K562 (cell line): ENCODE results near the gene UBE2J2. TPM values are rescaled to one million over a fixed set of nuclear protein-coding genes. Genes with fewer than 3 reads are reported as not detected.

ENCODE experiments used
- BCL6 ChIP-seq: fragments of 250-450 bp; sonication (Bioruptor Pico); IDR thresholded peaks from 2 replicates; pipeline ENCODE4 v1.4.0; 2020
- CREB1 ChIP-seq, 2 experiments: sonication (generic) in 1 of 2; formaldehyde crosslinking in 1 of 2; IDR thresholded peaks; 2 replicates each; pipeline versions ENCODE4 v1.6.1 to v1.8.0; 2012 to 2022; ENCODE audit warnings: inconsistent platforms in 1 of 2, mild to moderate bottlenecking in 1 of 2, missing genetic modification reagents in 1 of 2, moderate library complexity in 1 of 2
- FOXJ2 ChIP-seq: fragments of 200-800 bp; sonication (Bioruptor generic); IDR thresholded peaks from 2 replicates; pipeline ENCODE4 v1.6.1; 2016; ENCODE audit warnings: missing genetic modification characterization, missing compliant biosample characterization
- FOXP1 ChIP-seq: sonication (generic); formaldehyde crosslinking; IDR thresholded peaks from 2 replicates; pipeline ENCODE4 v1.8.0; 2022; ENCODE audit warnings: mild to moderate bottlenecking, missing genetic modification reagents
- IRF2 ChIP-seq: sonication (generic); formaldehyde crosslinking; IDR thresholded peaks from 2 replicates; pipeline ENCODE4 v1.8.1; 2022; ENCODE audit warnings: mild to moderate bottlenecking, missing genetic modification reagents
- KDM1A ChIP-seq, 2 experiments: fragments of 450-650 bp; IDR thresholded peaks; 2 replicates each; pipeline ENCODE4 v1.6.1; 2016; ENCODE audit warnings: mild to moderate bottlenecking in 2 of 2
- MAFK ChIP-seq: IDR thresholded peaks from 2 replicates; pipeline ENCODE4 v1.6.1; 2011; ENCODE audit warnings: low read length, improper control_type of control experiment
- ZC3H4 ChIP-seq: sonication (generic); formaldehyde crosslinking; IDR thresholded peaks from 2 replicates; pipeline ENCODE4 v1.9.0; 2021; ENCODE audit warnings: missing genetic modification reagents, borderline replicate concordance
- ZNF124 ChIP-seq: sonication (generic); formaldehyde crosslinking; IDR thresholded peaks from 2 replicates; pipeline ENCODE4 v1.8.1; 2022; ENCODE audit warnings: missing genetic modification reagents
- ZNF696 ChIP-seq: fragments of 250-450 bp; sonication (Bioruptor Pico); conservative IDR thresholded peaks from 2 replicates; pipeline ENCODE4 v1.4.0; 2020; ENCODE audit warnings: mild to moderate bottlenecking, moderate library complexity
- polyA plus RNA-seq, 8 experiments: library from polyadenylated mRNA; depleted of rRNA in 4 of 8; stranded (reverse) in 5 of 8; unstranded in 3 of 8; fragments of >200 nt; fragmentation: Nextera tagmentation in 2 of 8; fragmentation: Illumina TruSeq in 1 of 8; extraction: Ambion mirVana in 2 of 8; extraction: Trizol in 1 of 8; gene quantifications; 2 replicates each; pipeline versions ENCODE4 v1.2.1 to v1.2.3, GENCODE V29; 2011 to 2014; ENCODE audit warnings: inconsistent platforms in 1 of 8, missing spikeins in 1 of 8
- total RNA-seq, 7 experiments: library from RNA; depleted of rRNA in 6 of 7; stranded (reverse); fragments of >200 nt in 6 of 7; fragmentation: Illumina TruSeq in 2 of 7; extraction: Trizol in 2 of 7; gene quantifications; 2 replicates each; pipeline versions ENCODE4 v1.2.1 to v1.2.3, GENCODE V29; 2011 to 2021; ENCODE audit warnings: low replicate concordance in 1 of 7
- TF ChIP-seq, protein P1 (sequence below): sonication (generic); formaldehyde crosslinking; IDR thresholded peaks from 2 replicates; pipeline ENCODE4 v1.8.1; 2023; ENCODE audit warnings: mild to moderate bottlenecking, missing genetic modification reagents
- TF ChIP-seq, protein P2 (sequence below): fragments of 200-800 bp; sonication (Bioruptor generic); IDR thresholded peaks from 2 replicates; pipeline ENCODE4 v1.6.1; 2017; ENCODE audit warnings: missing genetic modification characterization, missing compliant biosample characterization
- TF ChIP-seq, protein P3 (sequence below): fragments of 250-450 bp; sonication (Bioruptor Pico); IDR thresholded peaks from 2 replicates; pipeline ENCODE4 v1.5.0; 2022; ENCODE audit warnings: mild to moderate bottlenecking
- TF ChIP-seq, protein P4 (sequence below): sonication (generic); formaldehyde crosslinking; IDR thresholded peaks from 2 replicates; pipeline ENCODE4 v1.9.0; 2022; ENCODE audit warnings: mild to moderate bottlenecking, missing genetic modification reagents
- TF ChIP-seq, protein P5 (sequence below): sonication (generic); formaldehyde crosslinking; IDR thresholded peaks from 2 replicates; pipeline ENCODE4 v1.8.1; 2022; ENCODE audit warnings: missing genetic modification reagents
- TF ChIP-seq, protein P6 (sequence below), 2 experiments: fragments of 450-650 bp in 1 of 2; sonication (generic) in 1 of 2; formaldehyde crosslinking; conservative IDR thresholded peaks; 2 replicates each; pipeline versions ENCODE4 v1.4.0 to v1.8.1; 2020 to 2022; ENCODE audit warnings: mild to moderate bottlenecking in 1 of 2, missing genetic modification reagents in 1 of 2

Gene UBE2J2
- total and polyA plus RNA-seq, 9 of the 15 experiments (the other 6 are each of a cell fraction or from before 2014, with no cell fraction given): 0.93 to 112 (median 75.5) TPM

DNA sequence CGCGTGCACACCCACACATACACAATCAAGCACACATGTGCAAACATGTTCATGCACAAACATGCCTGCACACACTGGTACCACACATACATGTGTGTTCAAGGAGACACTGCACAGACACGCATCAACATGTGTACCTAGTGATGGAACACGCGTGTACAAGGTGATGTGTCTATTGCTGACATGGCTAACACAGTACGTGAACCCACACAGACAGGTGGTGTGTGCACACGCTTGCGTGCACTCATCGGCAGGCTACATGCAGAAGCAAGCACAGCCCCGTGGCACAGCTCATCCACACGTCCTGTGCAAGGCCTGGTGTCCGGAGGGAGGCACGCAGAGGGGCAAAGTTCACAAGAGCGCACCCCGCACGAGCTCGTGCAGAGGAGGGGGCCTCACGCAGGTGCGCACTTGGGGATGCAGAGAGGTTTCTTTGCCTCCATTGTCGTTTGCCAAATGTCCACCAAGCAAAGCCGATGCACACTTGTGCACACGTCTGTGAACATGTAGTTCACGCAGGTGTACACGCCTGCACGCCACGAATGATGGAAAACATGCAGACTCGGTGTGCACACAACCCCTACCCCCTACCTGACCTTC is 33.1 kb upstream of the UBE2J2 start (continued):
- TF ChIP-seq, protein P1, sequence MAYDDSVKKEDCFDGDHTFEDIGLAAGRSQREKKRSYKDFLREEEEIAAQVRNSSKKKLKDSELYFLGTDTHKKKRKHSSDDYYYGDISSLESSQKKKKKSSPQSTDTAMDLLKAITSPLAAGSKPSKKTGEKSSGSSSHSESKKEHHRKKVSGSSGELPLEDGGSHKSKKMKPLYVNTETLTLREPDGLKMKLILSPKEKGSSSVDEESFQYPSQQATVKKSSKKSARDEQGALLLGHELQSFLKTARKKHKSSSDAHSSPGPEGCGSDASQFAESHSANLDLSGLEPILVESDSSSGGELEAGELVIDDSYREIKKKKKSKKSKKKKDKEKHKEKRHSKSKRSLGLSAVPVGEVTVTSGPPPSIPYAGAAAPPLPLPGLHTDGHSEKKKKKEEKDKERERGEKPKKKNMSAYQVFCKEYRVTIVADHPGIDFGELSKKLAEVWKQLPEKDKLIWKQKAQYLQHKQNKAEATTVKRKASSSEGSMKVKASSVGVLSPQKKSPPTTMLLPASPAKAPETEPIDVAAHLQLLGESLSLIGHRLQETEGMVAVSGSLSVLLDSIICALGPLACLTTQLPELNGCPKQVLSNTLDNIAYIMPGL (CRISPR knock-in tag): no peak
- TF ChIP-seq, protein P2, sequence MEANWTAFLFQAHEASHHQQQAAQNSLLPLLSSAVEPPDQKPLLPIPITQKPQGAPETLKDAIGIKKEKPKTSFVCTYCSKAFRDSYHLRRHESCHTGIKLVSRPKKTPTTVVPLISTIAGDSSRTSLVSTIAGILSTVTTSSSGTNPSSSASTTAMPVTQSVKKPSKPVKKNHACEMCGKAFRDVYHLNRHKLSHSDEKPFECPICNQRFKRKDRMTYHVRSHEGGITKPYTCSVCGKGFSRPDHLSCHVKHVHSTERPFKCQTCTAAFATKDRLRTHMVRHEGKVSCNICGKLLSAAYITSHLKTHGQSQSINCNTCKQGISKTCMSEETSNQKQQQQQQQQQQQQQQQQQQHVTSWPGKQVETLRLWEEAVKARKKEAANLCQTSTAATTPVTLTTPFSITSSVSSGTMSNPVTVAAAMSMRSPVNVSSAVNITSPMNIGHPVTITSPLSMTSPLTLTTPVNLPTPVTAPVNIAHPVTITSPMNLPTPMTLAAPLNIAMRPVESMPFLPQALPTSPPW: no peak
- TF ChIP-seq MAFK (no peak), CREB1 (IDR thresholded peaks at IDR 0.05) (no peak; the same call in 1 of the 2 replicates), CREB1 (CRISPR knock-in tag; IDR thresholded peaks at IDR 0.05) (0 out of 2 replicates have a peak, but pooled peaks have one; percentile 5), BCL6 (no peak), FOXJ2 (tag) (no peak), ZNF696 (CRISPR knock-in tag) (no peak), ZNF124 (0 out of 2 replicates have a peak, but pooled peaks have one; percentile 57), IRF2 (CRISPR knock-in tag) (peak; percentile 49; the same call in 1 of the 2 replicates), KDM1A (IDR thresholded peaks at IDR 0.05) (peak in 1 of 2 experiments; percentile 87; a peak in 1 of 4 replicates), FOXP1 (CRISPR knock-in tag) (0 out of 2 replicates have a peak, but pooled peaks have one; percentile 17), ZC3H4 (CRISPR knock-in tag) (peak; percentile 86; the same call in 1 of the 2 replicates)
- TF ChIP-seq, protein P3, sequence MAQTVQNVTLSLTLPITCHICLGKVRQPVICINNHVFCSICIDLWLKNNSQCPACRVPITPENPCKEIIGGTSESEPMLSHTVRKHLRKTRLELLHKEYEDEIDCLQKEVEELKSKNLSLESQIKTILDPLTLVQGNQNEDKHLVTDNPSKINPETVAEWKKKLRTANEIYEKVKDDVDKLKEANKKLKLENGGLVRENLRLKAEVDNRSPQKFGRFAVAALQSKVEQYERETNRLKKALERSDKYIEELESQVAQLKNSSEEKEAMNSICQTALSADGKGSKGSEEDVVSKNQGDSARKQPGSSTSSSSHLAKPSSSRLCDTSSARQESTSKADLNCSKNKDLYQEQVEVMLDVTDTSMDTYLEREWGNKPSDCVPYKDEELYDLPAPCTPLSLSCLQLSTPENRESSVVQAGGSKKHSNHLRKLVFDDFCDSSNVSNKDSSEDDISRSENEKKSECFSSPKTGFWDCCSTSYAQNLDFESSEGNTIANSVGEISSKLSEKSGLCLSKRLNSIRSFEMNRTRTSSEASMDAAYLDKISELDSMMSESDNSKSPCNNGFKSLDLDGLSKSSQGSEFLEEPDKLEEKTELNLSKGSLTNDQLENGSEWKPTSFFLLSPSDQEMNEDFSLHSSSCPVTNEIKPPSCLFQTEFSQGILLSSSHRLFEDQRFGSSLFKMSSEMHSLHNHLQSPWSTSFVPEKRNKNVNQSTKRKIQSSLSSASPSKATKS (CRISPR knock-in tag): no peak
- TF ChIP-seq, protein P4, sequence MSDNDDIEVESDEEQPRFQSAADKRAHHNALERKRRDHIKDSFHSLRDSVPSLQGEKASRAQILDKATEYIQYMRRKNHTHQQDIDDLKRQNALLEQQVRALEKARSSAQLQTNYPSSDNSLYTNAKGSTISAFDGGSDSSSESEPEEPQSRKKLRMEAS: peak; percentile 51; the same call in 1 of the 2 replicates
- TF ChIP-seq, protein P5, sequence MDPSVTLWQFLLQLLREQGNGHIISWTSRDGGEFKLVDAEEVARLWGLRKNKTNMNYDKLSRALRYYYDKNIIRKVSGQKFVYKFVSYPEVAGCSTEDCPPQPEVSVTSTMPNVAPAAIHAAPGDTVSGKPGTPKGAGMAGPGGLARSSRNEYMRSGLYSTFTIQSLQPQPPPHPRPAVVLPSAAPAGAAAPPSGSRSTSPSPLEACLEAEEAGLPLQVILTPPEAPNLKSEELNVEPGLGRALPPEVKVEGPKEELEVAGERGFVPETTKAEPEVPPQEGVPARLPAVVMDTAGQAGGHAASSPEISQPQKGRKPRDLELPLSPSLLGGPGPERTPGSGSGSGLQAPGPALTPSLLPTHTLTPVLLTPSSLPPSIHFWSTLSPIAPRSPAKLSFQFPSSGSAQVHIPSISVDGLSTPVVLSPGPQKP: no peak
- TF ChIP-seq, protein P6, sequence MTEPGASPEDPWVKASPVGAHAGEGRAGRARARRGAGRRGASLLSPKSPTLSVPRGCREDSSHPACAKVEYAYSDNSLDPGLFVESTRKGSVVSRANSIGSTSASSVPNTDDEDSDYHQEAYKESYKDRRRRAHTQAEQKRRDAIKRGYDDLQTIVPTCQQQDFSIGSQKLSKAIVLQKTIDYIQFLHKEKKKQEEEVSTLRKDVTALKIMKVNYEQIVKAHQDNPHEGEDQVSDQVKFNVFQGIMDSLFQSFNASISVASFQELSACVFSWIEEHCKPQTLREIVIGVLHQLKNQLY (CRISPR knock-in tag; conservative IDR thresholded peaks at IDR 0.05): 0 out of 4 replicates have a peak, but pooled peaks of 1 of the 2 experiments have one; percentile 20
